Adrenal gland (tissue), 12 donors: ENCODE data around the gene NDUFB10. TPM values are rescaled to one million over a fixed set of nuclear protein-coding genes. Genes with fewer than 3 reads are reported as not detected.

Source experiments
- DNase-seq, 7 donors: peaks; one replicate each; pipeline ENCODE4 v3.0.0-alpha.2; 2019 to 2020
- H3K27ac ChIP-seq, 5 donors: fragments of 200-600 bp; sonication (generic) in 4 of 5; 1 replicate in 3 of 5; 2 replicates in 2 of 5; pipeline versions ENCODE4 v1.5.1 to v1.8.0; 2016 to 2020; ENCODE audit warnings: mild to moderate bottlenecking in 1 of 5
- H3K27me3 ChIP-seq: fragments of 200-600 bp; 2 replicates; pipeline ENCODE4 v1.8.0; 2021
- H3K36me3 ChIP-seq, 2 donors: fragments of 200-600 bp; replicated peaks in 1 of 2; 1 replicate in 1 of 2; 2 replicates in 1 of 2; pipeline versions ENCODE4 v1.5.1 to v1.8.0; 2018 to 2022
- H3K4me1 ChIP-seq, 2 donors: fragments of 200-600 bp; replicated peaks in 1 of 2; 1 replicate in 1 of 2; 2 replicates in 1 of 2; pipeline versions ENCODE4 v1.5.1 to v1.8.0; 2018 to 2021
- H3K4me3 ChIP-seq, 4 donors: fragments of 200-600 bp; sonication (generic) in 3 of 4; one replicate each; pipeline ENCODE4 v1.5.1; 2016 to 2018
- H3K9me3 ChIP-seq, 3 donors: fragments of 200-600 bp; sonication (generic) in 1 of 3; replicated peaks in 1 of 3; 1 replicate in 2 of 3; 2 replicates in 1 of 3; pipeline versions ENCODE4 v1.5.1 to v1.8.0; 2016 to 2021
- POLR2A ChIP-seq, 2 donors: fragments of 450-650 bp; IDR thresholded peaks; one replicate each; pipeline ENCODE4 v1.6.1; 2017; ENCODE audit warnings: antibody characterized with exemption in 2 of 2, mild to moderate bottlenecking in 2 of 2, moderate library complexity in 1 of 2
- WGBS, 4 donors: extraction: QIAGEN DNeasy Blood & Tissue Kit in 2 of 4; methylation state at CpG; one replicate each; pipeline versions ENCODE4 v1.1.5 to v1.1.7; 2013 to 2017; 5-methylcytosine and 5-hydroxymethylcytosine counted together
- intact Hi-C, 2 donors: fragments of 100-400 bp; cut with DNase I; formaldehyde crosslinking; loops; one replicate each; pipeline versions ENCODE4 v1.14.1 to v1.15.0; 2022 to 2023
- polyA plus RNA-seq, 3 donors: library from polyadenylated mRNA; stranded (reverse); fragments of 200-250 nt in 2 of 3; fragments of 350-450 nt in 1 of 3; fragmentation: Illumina TruSeq in 1 of 3; extraction: RNeasy Lipid Tissue Mini Kit (QIAGEN cat#74804) in 1 of 3; gene quantifications; one replicate each; pipeline ENCODE4 v1.2.3, GENCODE V29; 2013 to 2014
- total RNA-seq, 9 donors: library from RNA; depleted of rRNA in 4 of 9; stranded (reverse); fragments of >200 nt in 4 of 9; fragments of 120-200 nt in 1 of 9; fragmentation: NEBNext Ultra II Directional in 1 of 9; extraction: Animal tissue kit (Norgen Biotek cat#: 25700) in 1 of 9; gene quantifications; one replicate each; pipeline versions ENCODE4 v1.1.0 to v1.2.4, GENCODE V29; 2013 to 2023
- TF ChIP-seq, protein P1 (sequence below), 6 experiments: fragments of 450-650 bp in 4 of 6; fragments of 200-600 bp in 2 of 6; sonication (generic) in 1 of 6; IDR thresholded peaks; 1 replicate in 5 of 6; 2 replicates in 1 of 6; pipeline versions ENCODE4 v1.5.1 to v1.8.0; 2016 to 2021; ENCODE audit warnings: antibody characterized with exemption in 6 of 6, mild to moderate bottlenecking in 2 of 6, moderate library complexity in 1 of 6
- donor health status: healthy with polysubstance abuse.
- donor health status: Bipolar disorder and iron deficiency.
- donor health status: DM: yes; HTN: yes; CAD: no.
- donor health status: DM: no; HTN: no; CAD: no.
- donor health status: DM: no; HTN: no; CAD: no.
- donor health status: DM: yes; HTN: yes; CAD: no.

NDUFB10 gene
- total and polyA plus RNA-seq, 12 donors = 109 to 298 (median 175) TPM

DNA sequence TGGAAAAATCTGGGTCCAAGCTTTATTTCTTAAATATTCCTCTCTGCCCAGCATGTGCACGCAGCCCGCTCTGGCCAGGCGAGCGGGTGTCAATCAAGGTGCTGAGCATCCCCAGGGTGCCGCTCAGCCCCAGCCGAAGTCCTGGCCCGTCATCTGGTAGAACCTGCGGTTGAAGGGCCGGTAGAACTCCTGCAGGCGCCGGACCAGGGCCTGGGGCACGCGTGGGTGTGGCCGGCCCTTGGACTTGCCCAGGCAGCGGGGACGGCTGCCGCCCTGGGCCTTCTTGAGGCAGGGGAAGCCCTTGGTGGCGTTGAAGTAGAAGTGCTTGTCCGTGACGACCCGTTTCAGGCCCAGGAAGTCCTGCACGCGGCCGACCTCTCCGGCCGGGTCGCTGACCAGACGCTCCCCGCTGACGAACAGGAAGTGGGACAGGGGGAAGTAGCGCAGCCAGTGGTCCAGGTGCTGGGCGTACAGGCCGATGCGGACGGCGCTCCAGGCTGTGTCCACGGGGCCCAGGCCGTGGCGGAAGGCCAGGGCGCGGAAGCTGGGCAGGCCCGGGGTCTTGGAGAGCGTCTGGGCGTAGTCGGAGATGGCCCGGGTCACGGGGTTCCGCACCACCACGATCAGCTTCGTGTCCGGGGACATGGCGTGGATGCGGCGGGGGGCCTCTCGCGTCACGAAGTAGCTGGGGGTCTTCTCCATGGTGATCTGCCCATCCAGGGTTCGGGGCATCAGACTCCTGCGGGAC, 47.7 kb upstream of the NDUFB10 start:
- Histone ChIP-seq H3K27me3 (peaks cover 16% of the 10 kb centered on the region), H3K36me3 (no peaks in the 10 kb centered on the region), H3K27ac (no peak overlapping the region), H3K4me3 (no peak overlapping the region), H3K4me1 (no peaks in the 10 kb centered on the region), H3K9me3 (no peaks in the 10 kb centered on the region)
- intact Hi-C loops = no loop called here
- 88 to 92% (median 91%) methylated on average over 32 to 59 of the region's 59 CpGs for WGBS, 4 donors
- no peak for TF ChIP-seq POLR2A (IDR thresholded peaks at IDR 0.05)
- TF ChIP-seq, protein P1, sequence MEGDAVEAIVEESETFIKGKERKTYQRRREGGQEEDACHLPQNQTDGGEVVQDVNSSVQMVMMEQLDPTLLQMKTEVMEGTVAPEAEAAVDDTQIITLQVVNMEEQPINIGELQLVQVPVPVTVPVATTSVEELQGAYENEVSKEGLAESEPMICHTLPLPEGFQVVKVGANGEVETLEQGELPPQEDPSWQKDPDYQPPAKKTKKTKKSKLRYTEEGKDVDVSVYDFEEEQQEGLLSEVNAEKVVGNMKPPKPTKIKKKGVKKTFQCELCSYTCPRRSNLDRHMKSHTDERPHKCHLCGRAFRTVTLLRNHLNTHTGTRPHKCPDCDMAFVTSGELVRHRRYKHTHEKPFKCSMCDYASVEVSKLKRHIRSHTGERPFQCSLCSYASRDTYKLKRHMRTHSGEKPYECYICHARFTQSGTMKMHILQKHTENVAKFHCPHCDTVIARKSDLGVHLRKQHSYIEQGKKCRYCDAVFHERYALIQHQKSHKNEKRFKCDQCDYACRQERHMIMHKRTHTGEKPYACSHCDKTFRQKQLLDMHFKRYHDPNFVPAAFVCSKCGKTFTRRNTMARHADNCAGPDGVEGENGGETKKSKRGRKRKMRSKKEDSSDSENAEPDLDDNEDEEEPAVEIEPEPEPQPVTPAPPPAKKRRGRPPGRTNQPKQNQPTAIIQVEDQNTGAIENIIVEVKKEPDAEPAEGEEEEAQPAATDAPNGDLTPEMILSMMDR (IDR thresholded peaks at IDR 0.05) = no peak
- no peak for DNase-seq

DNA sequence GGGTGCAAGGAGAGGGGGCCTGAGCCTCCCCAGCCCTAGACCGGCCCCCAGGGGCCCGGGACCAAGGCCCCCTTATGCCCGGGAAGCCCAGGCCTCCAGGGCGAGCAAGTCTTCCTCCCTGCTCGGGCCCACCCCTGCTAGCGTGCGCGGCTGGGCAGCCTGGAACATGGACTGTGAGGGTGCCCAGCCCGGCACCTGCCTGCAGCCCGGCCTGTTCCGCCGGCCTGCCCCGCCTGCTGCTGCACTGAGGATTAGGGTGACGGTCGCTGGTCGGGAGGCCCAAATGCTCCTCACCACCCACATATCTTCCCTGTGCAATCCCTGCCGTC, 47.2 kb upstream of the NDUFB10 start:
- H3K9me3 ChIP-seq = no peaks in the 10 kb centered on the region
- no peak for TF ChIP-seq POLR2A (IDR thresholded peaks at IDR 0.05)
- TF ChIP-seq, protein P1 (IDR thresholded peaks at IDR 0.05) = no peak
- no peak for DNase-seq
- 78 to 95% (median 93%) methylated on average over 3 to 17 of the region's 17 CpGs for WGBS, 4 donors
- H3K36me3 ChIP-seq = no peaks in the 10 kb centered on the region
- no peak overlapping the region for H3K4me3 ChIP-seq
- H3K27ac ChIP-seq = no peak overlapping the region
- intact Hi-C loops = no loop called here
- H3K27me3 ChIP-seq = peaks cover 20% of the 10 kb centered on the region
- no peaks in the 10 kb centered on the region for H3K4me1 ChIP-seq

DNA sequence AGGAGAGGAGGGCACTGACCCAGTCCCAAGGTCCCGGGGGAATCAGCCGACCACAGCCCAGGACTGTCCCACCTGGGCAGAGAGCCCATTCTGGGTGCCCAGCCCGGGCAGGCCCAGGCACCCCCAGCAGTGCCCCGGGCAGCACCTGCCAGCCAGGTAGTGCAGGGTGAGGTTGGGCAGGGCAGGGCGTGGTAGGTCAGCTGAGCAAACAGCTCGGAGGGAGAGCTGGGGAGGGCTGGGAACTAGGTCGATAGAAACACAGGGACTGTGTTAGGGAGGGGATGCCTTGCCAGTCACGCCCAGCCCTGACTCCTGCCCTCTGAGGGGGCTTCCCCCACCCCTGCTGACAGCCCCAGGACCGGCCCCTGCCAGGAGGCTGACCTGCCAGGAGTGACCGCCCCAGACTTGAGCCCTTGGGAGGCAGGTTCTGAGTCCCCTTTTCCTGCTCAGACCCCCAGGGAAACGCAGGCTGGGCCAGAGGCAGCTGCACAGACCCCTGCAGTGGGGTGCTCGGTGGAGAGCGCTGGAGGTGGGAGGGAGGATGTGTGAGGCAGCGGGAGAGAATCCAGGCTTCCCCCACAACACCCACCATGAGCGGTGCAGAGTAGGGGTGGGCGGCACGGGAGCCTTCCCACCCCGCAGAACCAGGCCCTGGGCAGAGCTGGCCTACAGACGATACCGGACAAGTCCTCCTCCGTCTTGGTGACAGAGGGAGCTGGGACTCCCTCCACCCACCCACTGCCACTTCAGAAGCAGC, 45.8 kb upstream of the NDUFB10 start:
- no peak for DNase-seq
- H3K27ac ChIP-seq = no peak overlapping the region
- H3K27me3 ChIP-seq = peaks cover 21% of the 10 kb centered on the region
- H3K4me3 ChIP-seq = no peak overlapping the region
- H3K4me1 ChIP-seq = no peaks in the 10 kb centered on the region
- H3K36me3 ChIP-seq = no peaks in the 10 kb centered on the region
- WGBS, 4 donors = 43 to 78% (median 64%) methylated on average over 1 to 21 of the region's 21 CpGs
- no peak for TF ChIP-seq POLR2A (IDR thresholded peaks at IDR 0.05)
- TF ChIP-seq, protein P1 (IDR thresholded peaks at IDR 0.05) = no peak
- H3K9me3 ChIP-seq = no peaks in the 10 kb centered on the region
- intact Hi-C loops = no loop called here

DNA sequence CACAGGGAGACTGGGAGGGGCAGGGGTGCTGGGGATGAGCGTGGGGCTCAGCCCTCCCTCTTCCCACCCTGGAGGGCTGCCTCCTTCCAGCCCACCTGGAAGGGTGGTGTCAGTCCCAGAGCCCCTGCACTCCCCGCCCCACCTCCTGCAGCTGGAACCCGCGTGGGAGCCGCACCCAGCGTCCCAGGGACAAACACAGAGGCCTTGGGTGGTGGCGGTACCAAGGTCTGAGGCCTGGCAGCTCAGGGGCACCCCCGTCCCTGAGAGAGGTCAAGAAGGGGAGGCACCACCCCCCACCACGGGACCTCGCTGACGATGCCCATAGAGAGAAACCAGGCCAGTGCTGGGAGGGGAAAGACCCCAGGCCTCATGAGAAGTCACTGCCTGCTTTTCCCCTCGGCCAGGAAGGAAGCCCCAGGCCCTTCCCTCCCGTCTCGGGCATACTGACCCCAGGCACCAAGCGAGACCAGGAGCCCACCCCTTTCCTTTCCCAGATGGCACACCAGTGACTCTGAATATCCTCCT, 45.2 kb upstream of the NDUFB10 start:
- H3K36me3 ChIP-seq = no peaks in the 10 kb centered on the region
- WGBS, 4 donors = 39 to 65% (median 41%) methylated on average over 4 to 15 of the region's 15 CpGs
- no peaks in the 10 kb centered on the region for H3K4me1 ChIP-seq
- TF ChIP-seq POLR2A (IDR thresholded peaks at IDR 0.05) = no peak
- TF ChIP-seq, protein P1 (IDR thresholded peaks at IDR 0.05) = no peak
- H3K4me3 ChIP-seq = no peak overlapping the region
- DNase-seq = no peak
- H3K9me3 ChIP-seq = no peaks in the 10 kb centered on the region
- no peak overlapping the region for H3K27ac ChIP-seq
- H3K27me3 ChIP-seq = peaks cover 26% of the 10 kb centered on the region
- intact Hi-C loops = no loop called here
